HG03045 (cell line): Measurements from ENCODE around the gene CCNY.

Source experiments
- ATAC-seq: cut with Tn5 transposase; IDR thresholded peaks from one replicate; pipeline ENCODE4 v1.9.1; 2021; ENCODE audit warnings: mild to moderate bottlenecking, moderate library complexity; ENCODE audit not compliant: unreplicated experiment

CCNY gene

DNA sequence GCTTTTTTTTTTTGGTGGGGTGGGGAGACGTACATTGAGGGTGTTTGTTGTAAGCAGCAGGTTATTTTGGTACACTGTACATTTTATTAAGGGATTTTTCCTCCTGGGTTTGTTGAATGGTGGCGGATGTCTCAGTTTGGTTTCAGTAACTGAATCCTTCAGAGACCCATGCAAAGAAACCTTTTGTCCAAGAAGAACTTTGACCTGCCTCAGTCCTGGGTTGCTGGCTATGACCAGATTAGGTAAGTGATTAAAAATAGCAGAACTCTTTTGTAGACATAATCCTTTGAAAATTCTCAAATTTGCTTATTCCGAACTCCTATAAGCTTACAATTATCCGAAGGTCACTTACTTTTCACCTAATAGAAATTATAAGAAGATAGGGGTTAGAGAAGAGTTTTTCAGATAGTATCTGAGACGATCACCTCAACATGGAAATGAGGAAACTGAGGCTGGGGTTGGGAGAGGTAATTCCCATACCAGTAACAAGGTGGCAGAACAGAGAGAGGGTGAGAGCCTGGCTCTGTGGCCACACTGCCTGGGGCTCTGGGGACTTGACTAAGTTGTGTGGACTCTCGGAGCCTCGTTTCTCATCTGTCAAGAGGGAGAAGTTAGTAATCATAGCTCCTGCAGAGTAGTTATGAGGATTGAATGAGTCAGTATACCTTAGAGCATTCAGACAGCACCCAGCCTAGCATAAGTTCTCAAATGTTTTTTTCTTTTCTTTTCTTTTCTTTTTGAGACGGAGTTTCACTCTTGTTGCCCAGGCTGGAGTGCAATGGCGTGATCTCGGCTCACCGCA is 87.4 kb downstream of the CCNY start:
- ATAC-seq, result no peak

DNA sequence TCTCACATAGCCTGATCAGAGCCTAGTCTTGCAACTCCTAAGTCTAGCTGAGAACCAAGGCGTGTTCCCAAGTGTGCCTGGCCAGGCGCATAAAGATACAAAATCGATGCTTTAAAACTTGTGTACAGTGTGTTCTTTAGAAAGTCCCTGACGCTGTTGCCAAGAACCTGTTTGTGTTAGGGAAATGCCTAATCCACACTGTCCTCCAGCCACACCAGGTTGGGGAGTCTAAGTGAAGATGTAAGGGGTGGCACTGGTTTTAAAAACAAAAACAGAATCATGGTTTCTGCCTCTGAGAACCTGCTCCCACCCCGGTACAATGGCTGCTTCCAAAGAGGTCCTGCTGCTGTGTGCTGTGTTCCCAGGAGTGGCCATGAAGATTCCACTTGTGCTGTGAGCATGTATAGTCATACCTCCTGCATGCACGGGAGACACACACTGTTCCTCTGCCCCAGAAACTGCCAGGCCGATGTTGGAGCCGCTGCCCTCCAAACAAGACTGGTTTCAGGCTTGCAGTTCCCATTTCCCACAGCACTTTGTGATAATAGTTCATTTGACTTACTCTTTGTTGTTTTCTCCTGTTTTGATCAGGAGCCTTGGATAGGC is 88.5 kb downstream of the CCNY start:
- ATAC-seq, result no peak

DNA sequence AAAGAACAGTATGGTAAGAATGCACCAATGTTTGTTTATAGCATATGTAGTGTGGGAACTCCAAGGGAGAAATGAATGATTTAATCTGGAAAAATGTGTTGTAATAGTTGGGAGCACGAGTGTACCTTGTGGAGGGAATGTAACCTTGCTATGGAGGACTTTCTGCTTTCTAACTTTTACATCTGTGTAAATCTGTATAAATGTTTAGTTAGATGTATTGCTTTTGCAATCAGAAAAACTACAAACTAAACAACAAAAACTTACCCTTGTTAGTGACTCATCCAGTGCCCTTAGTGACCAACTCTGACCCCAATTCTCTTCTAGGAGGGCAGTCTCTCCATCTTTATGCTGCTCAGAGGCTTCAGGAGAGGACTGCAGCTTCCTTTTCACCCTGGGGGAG is 89.3 kb downstream of the CCNY start:
- ATAC-seq, result no peak

DNA sequence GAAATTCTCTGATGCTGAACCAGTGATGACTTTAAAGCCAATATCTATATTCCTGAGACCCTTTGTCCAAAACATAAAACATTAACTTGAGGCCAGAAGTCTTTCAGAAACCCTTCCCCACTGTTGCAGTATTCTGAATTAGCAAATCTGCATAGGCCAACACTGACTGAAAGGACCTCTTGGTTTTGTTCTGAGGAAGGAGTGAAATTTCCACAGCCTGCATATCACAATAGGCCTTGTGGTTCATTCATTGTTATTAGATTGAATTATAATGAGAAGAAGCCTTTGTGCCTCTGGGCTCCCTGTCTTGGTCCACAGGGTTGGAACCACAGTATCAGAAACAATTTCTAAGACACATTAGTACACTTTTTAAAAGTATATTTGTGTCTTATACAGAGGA is 90.3 kb downstream of the CCNY start:
- no peak for ATAC-seq

DNA sequence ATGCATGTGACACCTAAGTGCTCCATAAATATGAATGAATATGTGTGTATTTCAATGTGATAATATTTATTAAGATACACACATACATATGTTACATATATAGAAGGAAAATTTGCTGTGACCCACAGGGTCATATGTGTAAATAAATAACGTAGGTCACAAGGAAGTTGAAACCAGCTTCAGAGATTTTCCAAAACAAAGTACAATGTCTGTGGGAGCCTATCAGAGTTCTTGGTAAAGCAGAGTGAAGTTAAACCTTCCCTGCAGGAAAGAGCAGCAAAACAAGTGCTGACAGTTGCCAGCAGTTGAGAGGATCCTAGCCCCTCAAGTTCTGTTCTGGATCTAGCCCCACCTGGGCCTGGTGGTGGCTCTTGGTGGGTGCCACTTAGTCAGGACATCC is 91.2 kb downstream of the CCNY start:
- no peak for ATAC-seq

DNA sequence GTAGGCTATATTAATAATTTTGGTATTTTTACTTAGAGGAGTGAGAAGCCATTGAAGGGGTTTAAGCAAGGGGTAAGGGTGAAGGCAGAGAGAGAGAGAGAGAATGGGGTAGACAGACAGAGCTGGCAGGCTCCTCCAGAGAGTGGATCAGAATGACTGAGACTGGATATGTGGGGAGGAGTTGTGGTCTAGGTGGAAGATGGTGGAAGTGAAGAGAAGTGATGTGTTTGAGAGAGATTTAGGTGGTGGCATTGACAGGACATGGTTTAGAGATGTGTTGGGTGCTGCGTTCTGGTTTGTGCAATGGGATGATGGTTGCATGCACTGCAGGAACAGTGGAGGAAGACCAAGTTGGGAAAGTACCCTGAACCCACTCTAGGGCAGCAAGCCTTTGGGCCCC is 92.2 kb downstream of the CCNY start:
- no peak for ATAC-seq

DNA sequence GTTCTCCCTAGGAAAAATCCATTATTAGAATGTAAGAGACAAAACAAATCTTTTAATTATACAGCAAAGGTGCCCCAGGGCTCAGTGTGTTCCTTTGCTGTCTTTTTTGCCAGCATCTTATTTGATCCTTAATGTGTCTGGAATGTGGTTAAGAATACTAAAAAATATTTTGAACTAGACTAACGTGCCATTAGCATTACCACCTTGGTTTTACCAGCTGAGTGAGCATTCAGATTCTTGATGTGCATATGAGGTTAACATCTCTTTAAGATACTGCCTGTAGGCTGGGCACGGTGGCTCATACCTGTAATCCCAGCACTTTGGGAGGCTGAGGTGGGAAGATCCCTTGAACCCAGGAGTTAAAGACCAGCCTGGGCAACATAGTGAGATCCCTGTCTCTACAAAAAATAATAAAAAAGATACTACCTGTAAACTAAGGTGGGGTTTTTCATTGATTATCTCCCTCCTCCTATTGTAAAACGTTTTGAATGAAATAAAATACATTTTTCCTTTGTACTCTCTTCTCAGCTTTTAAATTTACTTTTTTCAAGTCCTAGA is 96.6 kb downstream of the CCNY start:
- ATAC-seq, result no peak

DNA sequence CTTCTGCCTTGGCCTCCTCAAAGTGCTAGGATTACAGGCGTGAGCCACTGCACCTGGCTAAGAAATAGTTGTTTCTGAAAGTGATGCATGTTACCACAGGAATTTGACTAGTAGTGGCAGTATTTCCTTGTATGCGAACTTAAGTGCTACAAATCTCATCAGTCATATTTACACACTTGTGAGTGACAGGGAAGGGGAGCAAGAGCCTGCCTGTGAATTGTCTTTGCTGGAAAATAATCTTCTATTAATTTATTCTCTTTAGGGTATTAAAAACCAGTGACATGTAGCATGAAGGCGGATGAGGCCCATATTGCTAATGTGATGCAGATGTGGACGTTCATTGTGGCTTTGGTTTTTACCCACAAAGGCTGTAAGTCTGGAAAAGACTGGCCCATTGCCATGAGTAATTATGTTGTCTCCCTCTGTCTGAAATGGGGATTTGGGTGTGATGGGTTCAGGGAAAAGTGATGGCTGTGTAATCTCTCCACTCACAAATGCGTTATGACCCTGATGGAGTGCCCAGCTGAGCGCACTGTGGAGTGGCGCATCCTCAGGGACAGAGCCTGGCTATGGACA is 97.6 kb downstream of the CCNY start:
- no peak for ATAC-seq

DNA sequence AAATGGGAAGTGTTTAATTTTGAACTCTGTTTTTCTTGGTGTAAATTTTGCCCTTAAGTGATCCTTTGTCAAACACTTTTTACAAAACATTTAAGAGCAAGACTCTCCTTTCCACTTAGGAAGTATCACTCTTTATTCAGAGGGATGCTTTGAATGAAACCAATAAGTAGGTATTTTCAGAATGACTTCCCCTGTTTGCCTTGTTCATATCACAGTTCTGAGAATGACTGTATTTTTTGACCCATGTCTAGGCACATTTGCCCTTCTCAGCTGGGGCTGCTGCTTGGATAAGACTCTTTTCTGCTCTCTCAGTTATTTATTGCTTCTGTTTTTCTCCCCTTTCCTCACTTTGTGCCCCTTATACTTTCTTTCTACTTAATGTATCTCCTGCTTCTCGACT is 98.2 kb downstream of the CCNY start:
- ATAC-seq, result no peak

DNA sequence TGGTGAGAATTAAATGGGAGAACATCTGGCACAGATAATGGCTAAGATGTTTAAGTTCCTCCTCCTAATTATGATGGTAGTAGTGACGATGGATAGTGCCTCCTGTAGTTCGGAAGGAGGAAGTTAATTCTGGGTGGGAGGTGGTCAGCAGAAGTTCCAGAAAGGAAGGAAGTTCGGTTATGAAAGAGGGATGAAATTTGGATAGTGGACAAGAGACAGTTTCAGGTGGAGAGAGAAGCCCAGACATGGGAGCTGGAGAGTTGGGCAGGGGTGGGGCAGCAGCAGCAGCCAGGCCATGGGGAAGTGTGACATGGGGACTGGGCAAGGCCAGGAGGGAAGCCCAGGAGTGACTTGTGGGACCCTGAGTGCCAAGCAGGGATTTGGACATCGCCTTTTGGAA is 99.5 kb downstream of the CCNY start:
- no peak for ATAC-seq

DNA sequence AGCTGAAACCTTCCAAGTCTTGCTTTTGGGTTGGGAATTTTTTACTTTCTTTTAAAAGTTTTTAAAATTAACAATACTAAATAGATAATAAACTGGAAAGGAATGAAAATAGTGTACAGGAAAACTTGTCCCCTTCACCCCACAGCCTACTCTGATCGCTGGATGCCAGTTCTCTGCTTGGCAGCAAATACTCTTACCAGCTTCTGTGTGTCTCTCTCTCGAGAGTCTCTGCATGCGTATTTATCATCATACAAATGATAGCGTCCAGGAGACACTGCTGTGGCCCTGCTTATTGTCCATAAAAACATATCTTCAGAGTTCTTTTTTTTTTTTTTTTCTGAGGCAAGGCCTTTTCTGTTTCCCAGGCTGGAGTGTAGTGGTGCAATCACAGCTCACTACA is 101.5 kb downstream of the CCNY start:
- no peak for ATAC-seq

DNA sequence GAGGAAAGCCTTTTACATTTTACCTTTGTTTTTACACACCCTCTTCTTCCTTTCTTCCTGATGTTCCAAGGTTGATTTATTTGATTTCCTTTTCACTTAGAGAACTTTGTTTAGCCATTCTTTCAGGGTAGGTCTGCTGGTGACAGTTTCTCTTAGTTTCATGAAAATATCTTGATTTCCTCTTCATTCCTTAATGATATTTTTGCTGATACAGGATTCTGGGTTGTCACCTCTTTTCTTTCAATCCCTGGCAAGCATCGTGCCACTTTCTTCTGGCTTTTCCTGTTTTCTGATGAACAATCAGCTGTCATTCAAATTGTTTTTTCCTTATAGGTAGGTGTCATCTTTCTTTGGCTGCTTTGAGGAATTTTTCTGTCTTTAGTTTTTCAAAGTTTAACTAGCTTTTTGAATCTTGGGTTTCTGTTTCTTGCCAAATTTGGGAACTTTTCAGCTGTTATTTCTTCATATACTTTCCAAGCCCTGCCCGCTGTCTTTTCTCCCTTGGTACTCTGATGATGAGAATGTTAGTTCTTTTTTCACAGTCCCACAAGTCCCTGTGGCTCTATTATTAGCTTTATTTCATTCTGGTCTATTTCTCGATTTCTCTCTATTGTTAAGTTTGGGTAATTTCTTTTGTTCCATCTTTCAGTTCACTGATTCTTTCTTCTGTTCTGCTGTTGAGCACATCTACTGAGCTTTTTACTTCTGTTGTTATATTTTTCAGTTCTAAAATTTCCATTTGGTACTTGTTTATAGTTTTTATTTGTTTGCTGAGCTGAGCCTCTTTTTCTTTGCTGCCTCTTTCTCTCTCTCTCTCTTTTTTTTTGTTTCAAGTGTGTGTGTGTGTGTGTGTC is 102.6 kb downstream of the CCNY start:
- ATAC-seq, result no peak

DNA sequence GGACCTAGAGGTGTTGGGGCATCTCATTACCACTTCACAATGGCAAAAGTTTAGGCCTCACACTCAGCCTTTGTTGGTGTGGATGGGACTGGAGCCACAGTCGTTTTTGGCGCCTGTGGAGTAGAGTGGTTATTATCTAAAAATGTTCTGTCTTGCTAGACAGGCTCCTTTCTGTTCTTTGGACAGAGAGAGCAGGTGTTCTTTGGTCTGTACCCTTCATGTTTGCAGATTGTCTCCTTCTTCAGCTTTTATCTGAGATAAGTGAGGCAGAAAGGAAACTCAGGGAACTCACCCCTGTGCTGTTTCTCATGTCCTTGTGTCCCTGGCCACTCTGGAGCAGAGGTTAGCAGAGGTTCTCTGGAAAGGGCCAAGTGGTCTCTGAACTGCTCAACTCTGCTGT is 103.7 kb downstream of the CCNY start:
- no peak for ATAC-seq

DNA sequence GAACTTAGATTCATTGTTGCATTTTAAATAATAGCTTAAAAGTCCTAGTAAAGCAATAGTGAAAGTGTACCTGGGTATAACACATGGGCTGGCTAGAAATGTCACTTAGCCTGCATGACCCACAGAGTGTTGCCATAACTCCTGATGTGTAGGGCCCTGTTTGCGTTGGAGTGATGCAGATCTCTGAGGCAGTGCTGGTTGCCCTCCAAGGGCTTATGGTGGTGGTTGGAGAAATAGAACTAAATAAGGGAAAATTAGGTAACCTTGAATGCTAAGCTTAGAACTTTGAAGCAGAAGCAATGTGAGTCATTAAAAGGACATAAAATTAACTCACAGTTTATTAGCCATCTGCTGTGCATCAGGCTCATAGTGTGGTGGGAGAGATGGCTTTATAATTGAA is 105.7 kb downstream of the CCNY start:
- no peak for ATAC-seq

DNA sequence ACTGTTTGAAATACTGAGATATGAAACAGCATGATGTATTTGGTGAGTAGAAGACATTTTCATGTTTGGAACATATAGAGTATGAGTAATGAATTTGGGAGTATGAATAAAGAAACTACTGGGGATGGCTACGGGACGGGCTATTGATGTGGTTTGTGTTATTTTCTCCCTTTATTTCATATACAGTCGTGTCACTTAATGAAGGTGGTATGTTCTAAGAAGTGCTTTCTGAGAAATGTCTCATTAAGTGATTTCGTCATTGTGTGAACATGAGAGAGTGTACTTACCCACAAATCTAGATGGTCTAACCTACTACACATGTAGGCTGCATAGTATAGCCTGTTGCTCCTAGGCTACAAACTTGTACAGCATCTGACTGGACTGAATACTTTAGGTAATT is 106.3 kb downstream of the CCNY start:
- ATAC-seq, result no peak

DNA sequence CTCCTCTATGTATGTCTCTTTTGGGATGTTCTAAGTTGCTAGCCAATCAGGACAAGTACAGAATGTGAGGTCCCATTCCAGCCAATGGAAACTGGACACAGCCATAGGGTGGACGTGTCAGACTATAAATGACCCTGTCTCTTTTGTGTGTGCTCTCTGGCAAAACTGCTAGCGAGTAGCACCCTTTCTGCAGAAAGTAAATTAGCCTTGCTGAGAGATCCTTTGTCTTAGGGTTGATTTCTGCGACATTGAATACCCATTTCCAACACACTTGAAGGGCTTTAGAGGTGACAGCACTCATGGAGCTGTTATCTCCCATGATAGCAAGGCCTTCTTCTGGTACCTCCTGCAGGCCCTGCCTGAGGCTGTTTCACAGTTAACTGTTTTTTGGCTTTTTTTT is 107.5 kb downstream of the CCNY start:
- ATAC-seq, result no peak

DNA sequence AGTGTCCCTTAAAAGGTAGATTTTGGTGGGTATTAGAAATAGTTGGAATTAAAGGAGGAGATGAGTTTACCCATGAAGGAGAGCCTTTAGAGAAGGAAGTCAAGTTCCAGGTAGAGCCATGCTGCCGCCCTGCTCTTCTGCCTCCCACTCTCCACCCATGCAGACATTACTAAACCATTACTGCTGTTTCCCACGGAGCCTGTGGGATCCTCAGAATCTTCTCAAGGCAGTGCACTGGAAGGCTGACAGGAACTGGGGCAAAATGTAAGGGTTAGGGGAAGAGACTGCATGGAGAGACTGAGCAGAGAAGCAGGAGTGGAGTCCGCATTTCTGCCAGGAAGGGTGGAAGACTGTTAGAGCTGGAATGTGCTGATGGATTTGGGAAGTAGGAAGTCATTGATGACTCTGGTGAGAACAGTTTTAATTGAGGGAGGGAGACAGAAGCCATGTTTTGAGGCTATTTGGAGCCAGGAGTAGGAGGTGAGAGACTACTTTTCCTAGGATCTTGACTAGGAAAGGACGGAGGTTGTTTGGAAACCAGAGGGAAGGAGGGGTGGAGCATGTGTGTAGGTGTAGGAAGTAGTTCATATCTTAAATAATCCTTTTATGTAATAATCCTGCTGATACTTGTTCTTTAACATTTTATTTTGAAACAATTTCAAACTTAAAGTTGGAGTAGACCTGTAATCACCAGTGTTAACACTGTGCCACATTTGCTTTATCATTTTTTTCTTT is 109.0 kb downstream of the CCNY start:
- ATAC-seq, result no peak

DNA sequence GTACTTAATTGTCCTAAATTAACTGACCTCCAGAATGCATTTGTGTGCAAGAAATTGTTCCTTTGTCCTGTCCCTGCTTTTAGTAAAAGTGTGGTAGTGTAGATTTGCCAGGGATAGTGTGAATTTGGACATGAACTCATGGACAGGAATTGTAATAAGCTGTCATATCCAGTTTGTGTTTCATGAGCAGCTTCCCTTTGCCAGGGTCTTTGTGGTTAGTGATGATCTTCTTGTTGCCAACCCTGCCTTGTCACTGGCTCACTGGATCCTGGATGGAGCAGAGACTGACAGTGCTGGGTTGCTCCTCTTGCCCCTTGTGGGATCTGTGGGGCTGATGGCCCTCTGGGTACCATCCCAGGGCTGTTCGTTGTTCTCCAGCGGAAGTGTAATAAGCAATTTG is 110.1 kb downstream of the CCNY start:
- ATAC-seq, result no peak

DNA sequence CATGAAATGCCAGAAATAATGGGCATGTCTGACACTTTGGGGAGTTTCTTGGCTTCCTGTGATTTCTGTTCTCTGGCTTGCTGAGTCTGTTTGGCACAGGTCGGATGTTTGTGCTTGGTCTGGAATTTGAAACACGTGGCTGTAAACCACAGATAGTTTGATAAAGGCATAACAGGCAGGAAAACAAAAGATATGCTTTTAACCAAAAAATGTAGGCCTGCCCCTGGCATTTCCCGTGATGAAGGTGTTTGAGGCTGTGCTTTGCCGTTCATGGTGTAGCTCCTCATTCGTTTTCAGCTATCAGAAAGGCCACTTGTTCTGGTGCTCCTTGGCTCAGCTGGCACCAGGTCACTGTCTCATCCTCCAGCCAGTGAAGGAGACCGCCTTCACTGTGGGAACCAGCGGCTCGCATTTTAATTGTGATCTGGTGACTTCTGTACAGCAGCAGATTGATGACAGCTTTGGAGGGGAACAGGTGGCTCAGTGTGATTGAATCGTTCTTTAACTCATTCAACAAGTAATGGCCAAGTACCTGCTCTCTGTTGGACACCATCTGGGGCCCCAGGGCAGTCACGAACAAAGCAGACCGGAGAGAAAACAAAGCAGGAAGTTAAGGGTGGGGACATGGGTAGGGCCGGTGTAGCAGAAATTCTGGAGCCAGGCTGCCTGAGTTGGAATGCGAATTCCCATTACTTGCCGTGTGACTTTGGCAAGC is 111.5 kb downstream of the CCNY start:
- ATAC-seq, result no peak
